HG03378 (cell line): ENCODE measurements around the gene EYS.

Experiments
- ATAC-seq: cut with Tn5 transposase; IDR thresholded peaks from one replicate; pipeline ENCODE4 v1.9.1; 2021; ENCODE audit warnings: mild to moderate bottlenecking, moderate library complexity; ENCODE audit not compliant: unreplicated experiment

The EYS gene

GRCh38 chr6:64988148-64988547 is 718.9 kb downstream of the EYS start:
- no peak for ATAC-seq

- ATAC-seq = no peak
These were observed 720.0 kb downstream of the EYS start for GRCh38 chr6:64987066-64987465.

GRCh38 chr6:64985726-64986125 is 721.3 kb downstream of the EYS start:
- no peak for ATAC-seq

DNA sequence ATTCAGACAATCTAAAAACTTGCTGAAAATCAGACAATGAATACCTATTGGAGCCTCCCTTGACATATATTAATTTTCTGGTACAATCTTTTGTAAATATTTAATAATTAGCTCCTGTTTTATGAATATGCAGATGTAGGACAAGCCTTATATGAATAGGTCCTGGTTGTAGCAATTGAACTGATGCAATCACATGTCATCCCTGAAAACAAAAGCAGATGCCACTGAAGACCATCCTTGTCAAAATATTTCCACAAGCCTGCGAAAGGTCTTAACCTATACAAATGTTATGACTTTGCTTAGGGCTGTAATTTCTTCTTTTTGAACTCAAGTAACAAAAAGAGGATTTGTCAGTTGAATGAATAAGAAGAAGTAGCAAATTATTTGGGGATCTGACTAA is 722.1 kb downstream of the EYS start:
- no peak for ATAC-seq

DNA sequence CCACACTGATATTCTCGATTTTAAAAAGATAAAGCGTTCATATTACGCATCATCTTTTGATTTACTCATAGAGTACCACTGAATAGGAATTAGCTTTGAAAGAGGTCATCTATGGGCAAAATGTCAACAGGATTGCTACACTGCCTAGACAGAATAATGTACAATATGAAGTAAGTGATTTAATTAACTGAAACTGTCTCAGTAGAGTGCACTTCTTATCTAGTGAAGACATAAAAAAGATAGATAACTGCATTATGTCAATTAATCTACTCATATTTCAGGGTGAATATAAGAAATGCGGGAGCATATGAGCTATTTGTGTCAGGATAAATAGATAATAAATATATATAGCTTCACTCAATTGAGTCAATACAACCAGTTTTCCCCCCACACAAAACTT is 723.9 kb downstream of the EYS start:
- no peak for ATAC-seq

DNA sequence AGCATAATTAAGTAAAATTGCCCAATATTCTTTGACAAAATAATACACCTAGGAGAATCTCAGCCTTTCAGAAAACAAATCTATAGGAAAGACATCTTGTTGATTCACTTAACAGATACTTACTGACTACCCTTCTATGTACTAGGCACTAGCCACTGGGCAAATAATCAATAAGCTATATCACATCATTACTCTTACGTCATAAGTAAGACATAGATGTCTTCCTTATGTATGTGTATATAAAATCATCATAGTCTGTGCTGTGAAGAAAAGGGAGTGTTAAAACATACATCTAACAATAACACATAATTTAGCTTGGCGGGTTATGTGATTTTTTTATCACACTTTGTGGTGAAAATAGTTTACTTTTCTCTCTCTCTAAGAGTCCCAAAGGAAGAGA is 733.9 kb downstream of the EYS start:
- no peak for ATAC-seq

- ATAC-seq = no peak
These were observed 737.9 kb downstream of the EYS start for GRCh38 chr6:64969139-64969538.

GRCh38 chr6:64955435-64955848 is 751.6 kb downstream of the EYS start:
- ATAC-seq = no peak

GRCh38 chr6:64949257-64949656 is 757.8 kb downstream of the EYS start:
- no peak for ATAC-seq

DNA sequence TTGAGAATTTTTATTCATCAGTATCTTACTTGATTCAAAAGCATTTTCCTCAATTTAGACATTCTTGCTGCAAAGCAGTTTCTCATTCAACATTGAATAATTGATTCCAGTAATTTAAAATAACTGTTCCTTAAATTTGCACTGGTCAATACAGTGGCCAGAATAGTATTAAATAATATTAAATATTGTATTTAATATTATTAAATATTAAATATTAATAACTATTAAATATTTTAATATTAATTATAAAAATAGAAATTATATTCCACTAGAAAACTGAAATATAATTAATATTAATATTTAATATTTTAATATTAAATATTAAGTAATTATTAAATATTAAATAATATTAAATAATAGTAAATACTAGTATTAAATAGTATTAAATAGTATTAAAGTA is 758.8 kb downstream of the EYS start:
- no peak for ATAC-seq

DNA sequence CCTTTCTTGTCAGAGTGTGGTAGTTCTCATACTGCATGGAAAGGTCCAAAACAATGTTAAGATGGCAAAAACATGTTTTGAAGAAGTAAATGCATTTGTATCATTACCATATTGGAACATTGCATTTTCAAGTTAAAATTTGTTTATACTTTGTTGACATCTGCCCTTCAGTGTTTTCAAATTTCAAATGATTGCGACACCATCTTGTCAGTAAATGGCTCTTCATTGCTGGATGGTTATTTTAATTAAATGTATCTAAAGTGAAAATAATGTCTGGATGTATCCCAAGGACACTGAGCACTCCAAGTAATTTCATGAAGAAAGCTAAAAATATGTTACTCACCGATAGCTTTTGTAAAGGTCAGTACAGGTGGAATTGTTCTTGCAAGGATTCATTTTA is 761.6 kb downstream of the EYS start:
- no peak for ATAC-seq

DNA sequence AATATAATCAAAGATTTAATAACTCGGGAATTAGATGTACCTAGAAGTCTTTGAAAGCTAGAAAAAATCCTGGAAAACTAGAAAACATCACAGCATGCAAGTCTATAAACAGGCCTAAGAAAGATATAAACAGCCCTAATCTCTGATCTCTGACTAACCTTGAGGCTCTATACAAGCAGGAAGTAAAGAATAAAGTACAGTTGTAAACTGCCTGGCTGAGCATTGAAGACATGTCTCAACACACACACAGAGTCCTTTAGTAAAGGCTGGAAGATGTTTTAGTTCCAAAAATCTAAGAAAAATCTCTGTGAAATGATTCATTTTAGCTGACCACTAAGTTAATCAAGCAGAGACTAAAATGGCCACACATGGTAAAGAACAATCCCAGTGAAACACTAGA is 774.5 kb downstream of the EYS start:
- ATAC-seq = no peak

- no peak for ATAC-seq
These were observed 776.3 kb downstream of the EYS start for GRCh38 chr6:64930681-64931080.

GRCh38 chr6:64926051-64926450 is 781.0 kb downstream of the EYS start:
- no peak for ATAC-seq

DNA sequence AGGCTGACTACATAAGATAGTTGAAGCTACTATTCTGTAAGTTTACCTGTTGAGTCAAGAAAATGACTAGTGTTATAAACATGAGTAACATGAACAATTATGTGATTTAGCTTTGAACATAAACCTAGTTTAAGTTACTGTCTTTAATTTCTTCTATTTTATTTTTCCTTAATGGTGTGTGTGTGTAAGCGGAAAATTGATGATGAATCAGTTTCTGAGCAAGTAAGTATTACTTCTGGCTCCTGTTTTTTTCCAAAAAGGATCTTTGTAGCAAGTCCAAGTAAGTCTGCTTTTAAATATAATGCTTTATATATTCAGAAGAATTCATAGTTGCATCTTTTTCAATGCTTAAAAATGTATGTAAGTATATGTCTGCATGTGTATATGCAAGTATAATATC is 786.8 kb downstream of the EYS start:
- ATAC-seq = no peak

DNA sequence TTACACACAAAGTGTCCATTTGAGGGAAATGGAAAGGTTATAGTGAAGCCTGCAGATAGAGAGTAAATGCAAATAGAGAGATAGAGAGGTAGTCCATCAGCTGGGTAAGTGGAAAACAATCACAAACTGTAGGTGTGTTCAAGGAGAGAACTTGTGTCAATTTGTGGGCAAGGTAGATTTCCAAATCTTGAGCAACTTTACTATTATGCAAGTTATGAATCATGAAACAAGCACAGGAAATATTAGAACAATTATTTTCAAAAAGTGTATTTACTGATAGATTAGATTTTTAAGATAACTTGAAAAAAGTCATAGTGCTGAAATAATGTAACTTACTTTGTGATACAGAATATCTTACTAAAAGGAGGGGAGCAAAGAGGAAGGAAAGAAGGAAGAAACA is 792.9 kb downstream of the EYS start:
- ATAC-seq = no peak

DNA sequence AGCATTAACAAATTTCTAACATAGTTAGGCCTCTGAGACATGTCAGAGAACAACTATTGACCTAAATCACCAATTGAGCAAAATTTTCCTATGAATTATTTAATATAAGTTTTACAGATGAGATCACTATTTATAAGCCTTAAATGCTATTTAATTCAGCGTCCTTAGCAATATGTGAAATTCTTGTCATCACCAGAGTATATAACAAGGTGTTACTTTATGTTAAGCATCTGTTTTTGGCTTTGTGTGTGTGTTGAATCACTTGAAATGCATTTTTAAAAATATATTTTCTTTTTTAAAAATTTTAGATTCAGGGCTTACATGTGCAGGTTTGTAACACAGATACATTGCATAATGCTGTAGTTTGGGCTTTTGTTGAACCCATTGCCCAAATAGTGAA is 794.1 kb downstream of the EYS start:
- no peak for ATAC-seq

- ATAC-seq = no peak
These were observed 798.9 kb downstream of the EYS start for GRCh38 chr6:64908104-64908503.

DNA sequence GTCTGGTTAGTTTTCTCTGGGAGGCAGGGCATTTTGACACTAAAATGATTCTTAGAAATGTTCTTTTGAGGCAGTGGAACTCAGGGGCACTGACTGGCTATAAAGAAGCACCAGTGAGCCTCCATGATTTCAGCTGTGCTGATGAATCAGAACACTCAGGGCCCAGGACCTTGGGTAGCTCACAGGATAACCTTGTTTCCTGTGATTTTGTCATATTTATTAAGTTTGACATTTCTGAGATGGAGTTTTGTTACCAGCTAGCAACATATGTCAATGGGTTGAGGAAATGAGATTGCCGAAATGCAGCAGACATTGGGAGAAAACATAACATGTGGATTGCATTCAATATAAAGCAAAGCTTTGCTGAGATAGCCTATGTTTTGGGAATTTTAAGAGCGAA is 802.4 kb downstream of the EYS start:
- ATAC-seq = no peak

GRCh38 chr6:64902596-64902995 is 804.4 kb downstream of the EYS start:
- ATAC-seq = no peak

GRCh38 chr6:64896939-64897338 is 810.1 kb downstream of the EYS start:
- no peak for ATAC-seq

DNA sequence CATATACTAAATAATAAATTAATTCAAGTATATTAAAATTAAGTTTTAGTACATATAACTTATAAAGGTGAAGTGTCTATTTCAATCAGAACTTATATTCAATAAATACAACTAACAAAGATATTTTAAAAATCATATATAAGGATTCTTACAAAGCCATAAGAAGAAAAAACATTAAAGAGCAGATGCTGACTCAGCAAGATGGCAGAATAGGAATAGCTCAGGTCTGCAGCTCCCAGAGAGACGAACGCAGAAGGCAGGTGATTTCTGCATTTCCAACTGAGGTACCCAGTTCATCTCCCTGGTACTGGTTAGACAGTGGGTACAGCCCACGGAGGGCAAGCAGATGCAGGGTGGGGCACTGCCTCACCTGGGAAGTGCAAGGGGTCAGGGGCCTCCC is 811.1 kb downstream of the EYS start:
- no peak for ATAC-seq

- ATAC-seq = no peak
These were observed 816.4 kb downstream of the EYS start for GRCh38 chr6:64890609-64891008.

DNA sequence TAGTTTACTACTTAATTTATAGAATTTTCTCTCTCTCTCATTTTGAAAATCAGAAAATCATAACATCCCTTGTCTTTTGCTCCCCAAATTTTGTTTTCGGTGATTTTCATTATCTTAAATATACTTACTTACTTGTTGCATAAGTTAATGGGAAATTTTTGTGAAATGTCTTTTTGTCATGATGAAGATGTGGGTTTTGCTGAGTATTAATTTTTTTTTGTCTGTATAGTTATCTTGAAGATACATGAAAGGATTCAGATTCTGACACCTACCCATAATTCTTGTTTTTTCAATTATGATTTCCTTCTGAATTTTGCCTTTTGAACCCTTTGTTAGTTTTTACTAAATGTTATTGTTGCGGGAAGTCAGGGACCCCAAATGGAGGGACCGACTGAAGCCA is 817.9 kb downstream of the EYS start:
- no peak for ATAC-seq
